Measurements from ENCODE around the gene SYNPR.

SYNPR gene

DNA sequence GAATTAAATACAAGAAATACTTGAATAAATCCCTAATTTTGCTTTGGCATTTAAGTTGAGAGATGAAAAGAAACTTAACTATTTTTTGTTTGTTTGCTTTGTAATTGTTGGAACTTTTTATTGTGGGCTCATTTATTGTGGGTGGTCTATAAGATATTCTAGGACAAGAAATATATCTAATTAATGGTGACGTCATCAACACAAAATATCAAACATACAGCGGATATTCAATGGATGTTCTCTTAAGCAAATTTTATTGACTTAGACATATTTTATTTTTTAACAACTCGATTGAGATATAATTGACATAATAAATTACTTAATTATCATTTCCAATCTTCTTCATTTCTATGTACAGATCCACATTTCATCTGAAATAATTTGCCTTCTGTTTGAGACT, 30.0 kb downstream of the SYNPR start:
- DNase-seq: no peak

DNA sequence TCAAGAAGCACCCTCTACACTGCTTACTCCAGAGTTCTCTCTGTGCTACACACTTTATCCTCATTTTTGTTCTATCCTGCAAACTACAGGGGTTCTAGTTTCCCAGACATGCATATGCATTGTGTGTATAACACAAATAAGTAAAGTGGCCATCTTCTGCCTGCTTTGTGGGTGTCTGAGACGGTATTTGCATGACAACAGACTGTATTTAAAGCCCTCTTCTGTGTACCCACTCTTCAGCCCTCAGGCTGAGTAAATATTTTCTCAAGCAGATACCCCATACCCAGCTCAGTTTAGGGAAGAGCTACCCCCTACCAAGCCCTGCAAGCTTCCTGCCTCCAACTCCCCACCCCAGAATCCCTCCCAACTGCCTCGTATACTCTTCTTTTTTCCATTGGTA, 31.7 kb downstream of the SYNPR start:
- DNase-seq: peak in 1 of 3 experiments; percentile 2

DNA sequence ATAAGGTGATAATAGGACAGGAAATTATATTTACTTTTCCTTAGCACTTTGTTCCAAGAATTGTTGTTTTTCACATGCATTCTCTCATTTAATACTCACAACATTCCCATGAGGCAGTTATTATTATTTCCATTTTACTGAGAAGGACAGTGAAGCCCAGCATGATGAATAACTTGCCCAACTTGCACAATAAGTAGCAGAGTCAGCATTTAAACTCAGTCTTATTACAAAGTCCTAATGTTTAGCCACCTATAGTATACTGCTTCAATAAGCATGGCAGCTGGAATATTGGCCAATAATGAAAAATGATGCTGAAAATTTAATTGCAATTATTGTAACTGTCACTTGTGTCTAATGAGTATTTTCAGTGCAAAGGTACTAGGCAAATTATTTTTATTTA, 45.7 kb downstream of the SYNPR start:
- no peak for DNase-seq

DNA sequence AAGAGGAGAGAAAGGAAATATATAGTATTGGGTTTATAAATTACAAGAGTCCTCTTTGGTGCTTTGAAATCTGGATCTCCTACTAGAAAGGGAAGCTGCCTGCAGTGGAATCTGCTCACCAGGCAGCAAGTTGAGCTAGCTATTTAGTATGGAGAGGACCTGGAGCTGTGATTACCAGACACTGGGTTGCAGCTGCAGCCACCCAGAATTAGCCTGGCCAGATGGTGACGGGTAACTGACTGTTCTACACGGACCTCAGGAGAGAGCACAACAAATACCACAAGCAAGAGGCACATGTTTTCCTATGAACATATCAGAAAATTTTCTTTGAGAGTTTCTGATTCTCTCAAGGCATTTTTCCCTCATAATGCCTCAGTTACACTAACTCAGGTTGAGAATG, 46.5 kb downstream of the SYNPR start:
- DNase-seq: peak in 1 of 3 experiments; percentile 3

DNA sequence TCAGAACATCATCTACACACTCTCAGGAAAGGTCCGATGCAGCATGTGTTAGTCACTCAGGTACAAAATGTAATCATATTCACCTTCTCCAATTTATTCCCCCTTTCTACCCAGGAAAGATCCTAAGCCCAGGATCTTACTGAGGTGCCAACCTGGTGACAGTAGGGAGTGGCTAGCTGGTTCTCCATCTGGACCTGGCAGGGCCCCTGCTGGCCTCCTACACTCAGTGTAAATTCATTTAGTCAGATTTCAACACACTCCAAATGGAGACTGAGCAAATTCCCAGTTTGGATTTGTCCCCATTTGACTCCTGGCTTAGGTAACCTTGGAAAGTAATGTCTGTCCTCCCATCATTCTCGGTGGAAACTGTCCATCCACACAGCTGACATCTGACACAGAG, 47.3 kb downstream of the SYNPR start:
- no peak for DNase-seq

DNA sequence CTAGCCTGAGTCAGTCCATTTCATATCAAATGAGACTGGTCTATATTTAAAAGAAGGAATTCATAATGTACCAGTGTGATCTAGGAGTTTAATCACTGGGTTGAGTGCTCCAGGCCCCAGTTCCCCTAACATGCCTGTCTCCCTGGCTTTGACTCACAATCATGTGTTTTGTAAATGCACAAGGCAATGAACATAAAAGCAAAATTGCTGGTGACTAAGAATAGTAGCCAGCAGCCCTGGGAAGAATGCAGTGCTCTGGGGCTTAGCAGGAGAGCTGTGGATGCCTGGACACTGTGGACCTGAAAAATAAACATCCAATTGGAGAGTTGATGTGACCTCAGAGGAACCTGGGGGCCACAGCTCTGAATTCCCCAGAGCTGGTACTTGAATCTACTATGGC, 50.3 kb downstream of the SYNPR start:
- peak in 2 of 3 experiments; percentile 2 to 4 for DNase-seq

DNA sequence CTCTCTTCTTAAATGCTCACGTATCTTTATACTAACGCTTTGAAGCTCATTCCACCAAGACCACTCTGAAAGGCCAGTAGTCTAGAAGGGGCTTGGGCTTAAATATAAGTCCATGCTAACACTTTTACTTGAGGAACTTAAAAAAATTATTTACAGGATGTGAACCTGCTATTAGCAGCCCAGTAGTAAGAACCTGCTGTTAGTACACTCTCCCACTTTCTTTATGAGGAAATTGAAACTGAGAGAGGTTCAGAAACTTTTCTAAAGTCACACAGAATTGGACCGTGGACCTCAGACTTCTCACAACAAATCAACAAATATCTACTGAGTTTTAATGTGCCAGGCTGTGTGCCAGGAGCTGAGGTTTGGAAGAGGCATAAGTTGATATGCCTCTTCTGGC, 53.4 kb downstream of the SYNPR start:
- DNase-seq: no peak

DNA sequence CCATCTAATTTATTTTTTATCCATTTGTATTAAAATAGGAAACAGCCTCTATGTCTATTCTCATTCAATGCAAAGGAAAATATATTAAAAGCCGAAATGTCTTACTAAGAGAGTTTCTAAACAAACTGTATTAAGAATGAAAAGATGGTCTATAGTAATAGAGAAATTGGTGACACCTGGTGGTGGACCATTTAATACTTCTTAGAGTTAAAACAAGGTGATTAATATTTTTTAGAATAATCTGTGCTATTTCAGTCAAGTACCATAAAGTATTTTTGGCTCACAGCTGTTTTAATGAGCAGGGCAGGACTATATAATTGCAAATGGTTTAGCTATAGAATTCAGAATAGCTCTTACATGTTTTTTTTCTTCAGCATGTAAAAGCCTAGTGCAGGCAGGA, 55.7 kb downstream of the SYNPR start:
- peak in 1 of 3 experiments; percentile 29 for DNase-seq

DNA sequence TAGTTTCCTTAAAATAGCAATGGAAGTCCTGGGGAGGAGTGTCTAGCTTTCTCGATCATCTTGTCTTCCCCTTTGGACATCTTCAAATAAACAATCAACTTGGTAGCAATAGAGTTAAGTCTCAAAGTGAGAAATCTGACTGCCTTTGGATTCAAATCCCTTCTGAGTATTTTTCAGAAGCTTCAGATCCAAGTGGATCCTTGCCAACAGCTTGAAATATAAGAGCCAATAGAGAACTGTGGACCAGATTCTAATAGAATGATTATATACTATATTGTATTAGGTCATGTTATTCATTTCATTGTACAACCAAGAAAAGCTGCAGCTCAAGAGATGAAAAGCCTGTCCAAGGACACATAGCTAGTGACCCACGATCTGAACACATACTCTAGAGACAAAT, 60.2 kb downstream of the SYNPR start:
- no peak for DNase-seq

DNA sequence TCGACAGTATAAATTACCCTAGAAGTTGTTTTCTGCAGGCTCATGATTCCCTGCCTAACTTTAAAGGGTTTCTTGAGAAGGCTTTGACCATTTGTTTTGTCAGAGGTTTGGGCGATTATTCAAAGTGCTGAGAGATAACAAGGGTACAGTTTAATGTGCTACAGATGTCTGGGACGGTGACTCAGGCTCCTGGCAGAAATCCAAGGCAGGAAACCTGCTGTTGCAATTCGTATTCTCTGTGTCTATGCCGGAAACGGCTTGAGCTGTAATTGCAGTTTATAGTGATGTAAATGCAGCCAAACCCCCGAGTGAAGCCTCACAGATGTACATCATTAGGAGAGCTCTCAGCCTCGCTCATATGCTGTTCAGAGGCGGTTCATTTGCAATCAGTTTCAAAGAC, 65.6 kb downstream of the SYNPR start:
- peak; percentile 77 to 96 (median 85) for DNase-seq

DNA sequence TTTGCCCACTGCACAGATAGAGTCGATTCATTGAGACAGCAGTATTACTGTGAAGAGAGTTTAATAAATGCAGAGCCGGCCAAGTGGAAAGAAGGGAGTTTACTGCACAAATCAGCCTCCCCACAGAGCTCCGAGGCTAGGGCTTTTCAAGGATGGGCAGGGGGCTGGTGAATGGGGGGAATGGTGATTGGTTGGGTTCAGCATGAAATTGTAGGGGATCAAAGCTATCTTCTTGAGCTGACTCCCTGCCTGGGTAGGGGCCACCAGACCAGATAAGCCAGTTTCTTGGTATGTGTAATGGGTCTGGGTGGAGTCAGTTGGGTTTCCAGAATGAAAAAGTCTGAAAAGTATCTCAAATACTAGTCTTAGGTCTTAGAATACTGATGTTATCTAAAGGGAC, 66.6 kb downstream of the SYNPR start:
- DNase-seq: peak in 2 of 3 experiments; percentile 9 to 42

DNA sequence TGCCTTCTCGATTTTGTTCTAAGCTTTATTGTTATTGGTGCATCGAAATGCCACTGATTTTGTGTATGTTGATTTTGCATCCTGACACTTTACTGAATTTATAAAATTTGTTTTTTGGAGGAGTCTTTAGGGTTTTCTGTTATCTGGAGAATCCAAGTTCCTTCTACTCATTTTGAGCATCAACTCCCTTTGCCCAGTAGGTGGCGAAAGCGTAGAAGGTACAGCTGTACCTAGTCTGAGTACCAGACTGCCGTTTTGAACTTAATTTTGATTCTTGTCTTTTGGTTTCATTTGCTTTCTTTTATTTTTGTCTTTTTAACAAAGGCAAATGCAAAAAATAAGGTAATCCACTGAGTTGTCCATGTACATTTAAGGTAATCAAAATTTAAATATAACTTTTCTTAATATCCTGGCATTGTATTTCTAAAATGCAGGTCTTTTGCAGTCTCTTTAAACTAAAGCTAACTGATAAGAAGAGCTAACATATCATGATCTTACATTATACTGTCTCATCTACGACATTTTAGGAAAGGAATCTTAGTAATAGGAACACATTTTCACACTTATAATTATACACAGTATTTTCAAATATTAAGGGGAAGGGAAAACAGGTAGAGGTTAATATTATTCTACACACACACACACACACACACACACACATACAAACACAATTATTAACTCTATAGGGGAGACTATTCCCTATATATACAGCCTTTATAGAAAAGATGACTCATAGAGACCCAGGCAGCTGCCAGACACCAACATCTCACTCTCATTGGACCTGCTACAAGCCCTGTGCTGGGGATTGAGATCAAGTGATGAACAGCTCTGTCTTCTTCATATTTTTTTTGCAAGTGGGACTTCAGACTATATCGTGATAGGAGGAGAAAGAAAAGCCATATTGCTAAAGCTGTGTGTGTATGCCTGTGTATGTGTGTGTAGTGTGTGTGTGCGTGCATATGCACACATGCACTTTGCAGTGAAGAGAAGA, 71.8 kb downstream of the SYNPR start:
- peak; percentile 40 to 80 (median 50) for DNase-seq

DNA sequence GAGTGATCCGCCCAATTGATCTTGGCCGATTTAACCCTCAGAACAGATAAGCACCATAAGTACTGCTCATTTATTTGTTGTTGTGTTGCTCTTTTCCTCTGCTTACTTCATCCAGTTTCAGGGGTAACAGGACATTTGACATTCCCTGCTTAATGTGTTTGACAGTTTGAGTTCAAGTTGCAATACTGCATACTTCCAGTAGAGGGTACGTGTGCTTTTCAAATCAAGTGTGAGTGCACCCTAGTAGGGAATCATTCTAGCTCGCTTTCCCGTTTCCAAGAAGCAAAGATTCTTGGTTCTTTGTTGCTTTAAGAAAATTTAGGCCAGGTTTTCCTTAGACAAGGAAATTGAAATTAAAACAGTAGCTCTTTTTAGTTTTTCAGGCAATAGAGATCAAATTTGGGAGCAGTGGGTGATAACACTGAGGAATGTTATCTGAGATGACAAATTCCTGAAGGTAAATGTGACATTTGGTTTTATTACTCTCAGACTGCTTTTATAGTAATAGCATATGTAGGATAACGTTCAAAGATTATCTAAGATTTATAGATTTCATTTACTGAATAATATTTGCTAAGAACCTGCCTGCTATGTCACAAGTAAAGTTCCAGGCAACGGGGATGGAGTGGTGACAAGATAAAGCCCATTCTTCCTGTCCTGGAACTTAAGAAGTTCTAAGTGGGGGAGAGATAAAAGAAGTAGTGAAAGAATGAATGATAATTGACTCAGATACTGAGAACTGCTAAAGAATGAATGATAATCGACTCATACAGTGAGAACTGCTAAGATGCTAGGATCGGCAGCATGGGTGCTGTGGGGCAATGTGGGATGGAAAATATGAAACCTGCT, 73.3 kb downstream of the SYNPR start:
- peak; percentile 22 to 81 (median 49) for DNase-seq

DNA sequence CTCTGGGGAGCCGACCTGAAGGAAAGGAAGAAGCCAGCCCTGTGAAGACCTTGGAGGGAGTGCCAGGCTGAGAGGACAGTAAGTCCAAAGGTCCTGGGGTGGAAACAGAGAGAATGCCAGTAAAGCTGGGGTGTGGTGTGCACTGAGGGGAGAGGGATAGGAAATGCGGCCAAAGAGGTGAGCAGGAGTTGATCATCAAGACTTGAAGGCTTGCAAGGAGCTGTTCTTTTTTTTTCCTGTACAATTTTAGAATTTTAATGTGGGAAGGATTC, 73.8 kb downstream of the SYNPR start:
- no peak for DNase-seq

DNA sequence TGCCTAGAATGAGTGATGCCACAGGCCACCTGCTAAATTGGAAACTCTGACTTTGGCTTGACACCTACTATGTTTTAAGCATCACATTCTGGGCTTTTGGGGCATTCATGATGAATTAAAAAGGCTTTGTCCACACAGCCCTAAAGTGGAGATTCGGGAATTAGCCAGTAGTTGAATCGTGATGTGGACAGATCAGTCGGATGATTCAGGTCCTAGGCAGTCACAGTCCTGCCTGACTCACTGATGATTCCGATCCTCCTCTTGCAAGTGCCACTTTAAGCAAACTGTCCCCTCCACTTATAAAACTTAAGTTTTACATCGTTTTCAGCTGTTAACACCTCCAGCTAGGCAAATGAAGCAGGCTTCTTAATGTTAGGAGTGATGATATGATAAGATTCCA, 75.3 kb downstream of the SYNPR start:
- DNase-seq: no peak

DNA sequence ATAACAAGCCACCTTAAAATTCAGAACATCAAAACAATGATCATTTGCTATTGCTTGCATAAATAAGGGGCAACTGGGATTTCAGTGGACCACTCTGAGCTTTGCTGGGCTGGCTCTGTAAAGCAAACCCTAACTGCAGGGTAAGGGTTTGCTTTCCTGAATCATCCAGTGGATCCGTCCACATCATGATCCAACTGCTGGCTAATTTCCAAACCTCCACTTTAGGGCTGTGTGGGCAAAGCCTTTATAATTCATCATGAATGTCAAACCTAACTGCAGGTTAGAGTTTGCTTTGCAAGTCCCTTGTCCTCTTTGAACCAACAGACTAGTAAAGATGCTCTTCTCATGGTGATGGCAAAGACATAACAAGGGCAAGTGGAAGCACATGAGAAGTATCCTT, 76.1 kb downstream of the SYNPR start:
- peak in 2 of 3 experiments; percentile 8 to 47 for DNase-seq

DNA sequence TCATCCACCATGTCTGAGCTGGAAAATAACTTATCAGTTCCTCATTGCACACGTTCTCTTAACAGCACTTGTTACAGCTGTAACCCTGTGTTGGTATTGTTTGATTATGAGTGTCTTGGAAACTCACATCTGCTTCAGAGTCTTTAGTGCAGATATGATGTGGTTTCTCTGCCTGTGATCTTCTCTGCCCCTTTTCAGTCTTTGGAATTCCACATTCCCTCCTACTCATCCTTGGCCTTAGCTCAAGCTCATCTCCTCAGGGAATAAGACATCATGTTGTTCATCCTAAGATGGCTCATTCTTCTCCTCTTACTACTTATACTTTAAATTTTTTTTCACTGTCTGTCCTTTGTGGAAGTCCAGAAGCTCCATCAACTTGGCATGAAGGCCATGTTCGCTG, 77.7 kb downstream of the SYNPR start:
- no peak for DNase-seq

DNA sequence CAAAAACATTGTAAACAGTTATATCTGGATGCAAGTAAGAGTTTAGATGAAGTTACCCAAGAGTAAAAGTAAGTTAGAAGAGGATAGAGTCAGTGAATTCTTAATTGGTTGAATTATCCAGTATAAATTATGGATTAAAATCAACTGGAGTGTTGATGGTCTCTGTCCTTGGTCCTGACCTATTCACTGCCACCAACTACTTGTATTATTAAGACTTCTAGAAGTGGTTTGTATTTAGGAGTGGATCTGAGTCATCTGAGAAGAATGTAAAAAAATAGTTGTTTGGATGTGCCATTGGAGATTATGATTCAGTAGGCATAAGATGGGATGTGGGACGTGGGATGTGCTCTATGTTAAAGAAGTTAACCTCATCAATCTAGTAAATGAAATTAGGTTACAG, 86.4 kb downstream of the SYNPR start:
- no peak for DNase-seq

DNA sequence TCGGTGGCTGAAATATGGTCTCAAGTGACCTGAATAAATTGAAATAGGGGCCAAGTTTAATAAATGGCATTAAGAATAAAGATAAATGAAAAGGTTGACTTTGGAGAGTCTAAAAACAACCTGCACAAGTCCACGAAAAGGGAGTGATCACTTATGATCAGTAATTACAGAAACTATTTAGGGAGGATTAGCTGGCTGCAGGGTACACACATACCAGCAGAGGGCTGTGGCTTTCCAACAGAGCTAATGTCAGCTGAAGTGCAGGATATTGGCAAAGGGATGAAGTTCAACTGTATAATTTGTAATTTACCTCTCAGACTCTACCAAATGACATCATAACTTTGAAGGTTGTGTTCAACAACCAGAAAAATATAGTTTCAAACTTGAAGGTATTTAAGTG, 86.8 kb downstream of the SYNPR start:
- peak in 2 of 3 experiments; percentile 34 to 45 for DNase-seq

DNA sequence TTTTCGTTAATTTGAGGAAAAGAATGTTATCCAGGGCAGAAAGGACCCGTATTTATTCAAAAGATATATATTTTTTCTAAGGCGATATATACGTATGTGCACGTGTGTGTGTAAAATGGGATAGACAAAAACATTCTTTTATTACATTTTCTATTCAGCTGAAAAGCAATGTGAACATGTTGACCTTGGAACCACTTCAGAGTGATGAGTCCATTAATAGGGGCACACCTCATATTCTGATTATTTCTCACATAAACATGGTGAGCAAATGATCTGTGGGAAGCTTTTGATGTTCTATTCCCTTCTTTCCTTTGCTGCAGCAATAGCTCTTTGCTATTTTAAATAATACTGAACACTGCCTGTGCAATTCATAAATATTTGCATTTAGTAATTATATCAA, 87.6 kb downstream of the SYNPR start:
- DNase-seq: no peak

DNA sequence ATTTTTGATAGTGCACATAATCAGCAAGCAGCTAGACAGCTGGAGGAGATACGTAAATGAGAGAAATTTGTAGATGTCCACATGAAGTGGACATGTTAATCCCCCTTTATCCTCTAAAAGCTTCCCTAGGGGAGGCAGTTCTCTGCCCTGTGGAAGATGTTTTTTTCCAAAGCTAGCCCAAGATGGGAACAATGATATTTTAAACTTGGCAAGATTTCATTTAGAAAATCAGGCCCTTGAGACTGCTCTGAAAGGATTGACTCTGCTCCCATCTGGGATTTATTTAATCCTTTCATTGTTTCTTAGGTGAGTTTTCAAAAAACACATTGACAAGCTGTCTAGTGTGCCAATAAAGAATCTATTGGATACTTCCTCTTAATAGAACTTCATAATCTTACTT, 92.0 kb downstream of the SYNPR start:
- no peak for DNase-seq

DNA sequence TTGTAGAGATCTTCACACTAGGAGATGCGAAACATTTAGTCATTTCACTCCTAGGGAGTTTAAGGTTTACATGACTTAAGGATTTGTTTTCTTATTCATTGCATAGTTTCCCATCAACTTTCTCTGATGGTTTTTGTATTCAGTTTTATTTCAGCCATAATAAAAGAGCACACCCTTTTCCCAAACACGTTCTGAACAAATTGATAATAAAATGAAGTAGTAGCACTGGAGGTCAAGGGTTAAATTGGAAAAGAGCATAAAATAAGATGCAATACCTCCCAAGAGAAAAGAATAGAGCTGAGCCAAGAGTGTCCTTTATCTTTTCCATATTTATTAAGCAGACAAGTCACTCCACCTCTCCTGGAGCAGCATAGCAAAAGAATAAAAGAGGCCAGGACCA, 104.9 kb downstream of the SYNPR start:
- DNase-seq: no peak

DNA sequence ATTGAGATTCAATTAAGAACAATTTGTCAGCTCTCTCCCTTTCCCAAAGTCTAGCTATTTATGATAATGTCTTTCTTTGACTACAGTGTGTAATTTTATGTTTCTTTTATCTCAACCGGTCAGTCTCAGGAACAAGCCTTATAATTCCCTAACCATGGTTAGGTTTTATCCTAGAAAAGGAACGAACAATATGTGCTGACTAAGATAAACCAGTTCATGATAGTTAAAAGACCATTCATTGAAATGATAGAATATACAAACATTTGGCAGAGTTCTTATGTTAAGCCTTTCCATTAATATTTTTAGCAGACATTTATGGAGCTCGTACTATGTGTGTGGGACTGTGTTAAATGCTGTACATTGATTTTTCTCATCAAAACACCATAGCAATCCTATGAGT, 106.3 kb downstream of the SYNPR start:
- DNase-seq: no peak

DNA sequence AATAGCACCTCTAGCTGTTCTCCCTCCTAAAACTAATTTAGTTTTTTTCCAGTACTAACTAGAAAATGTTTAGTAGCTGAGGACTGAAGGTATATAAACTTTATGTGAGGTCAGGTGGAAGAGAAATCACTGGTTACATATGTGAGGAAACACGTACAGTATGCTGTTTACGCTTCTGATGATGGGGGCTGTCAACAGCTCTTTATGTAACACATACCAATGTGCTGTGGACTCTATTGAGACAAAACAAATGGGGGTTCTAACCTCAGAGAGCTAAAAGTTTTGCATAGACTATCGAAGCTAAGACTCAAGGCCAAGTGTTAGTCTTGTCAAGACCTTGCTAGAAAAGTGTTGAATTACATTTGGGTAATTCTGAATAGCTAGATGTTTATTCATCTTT, 107.5 kb downstream of the SYNPR start:
- DNase-seq: no peak

Data from NCI-H1417 (cell line).